T-helper 1 cell treated with Interleukin-12 subunit alpha and Interleukin-12 subunit beta and Interleukin-4 antibody, amounts not matched to agents 30 μg/mL and 1 μg/mL, for 36 hours (primary cell): Measurements from ENCODE around the gene CAMTA1.

Source experiments
- H3K27ac Mint-ChIP-seq: one replicate; pipeline ENCODE4 v1.8.0; 2021; ENCODE audit warnings: mild to moderate bottlenecking, mixed read lengths
- H3K27me3 Mint-ChIP-seq: one replicate; pipeline ENCODE4 v1.8.0; 2021; ENCODE audit warnings: low read depth, mixed read lengths
- H3K36me3 Mint-ChIP-seq: one replicate; pipeline ENCODE4 v1.8.0; 2021; ENCODE audit warnings: low read depth, mixed read lengths
- H3K4me1 Mint-ChIP-seq: one replicate; pipeline ENCODE4 v1.8.0; 2021; ENCODE audit warnings: low read depth, mixed read lengths
- H3K4me3 Mint-ChIP-seq: one replicate; pipeline ENCODE4 v1.8.0; 2021; ENCODE audit warnings: mild to moderate bottlenecking, moderate library complexity, mixed read lengths
- H3K9me3 Mint-ChIP-seq: one replicate; pipeline ENCODE4 v1.8.0; 2021; ENCODE audit warnings: mixed read lengths

Gene CAMTA1

GRCh38 chr1:7528386-7529198, 743.3 kb downstream of the CAMTA1 start:
- H3K9me3 Mint-ChIP-seq = no peaks in the 10 kb centered on the region
- H3K4me3 Mint-ChIP-seq = no peak overlapping the region
- no peaks in the 10 kb centered on the region for H3K27me3 Mint-ChIP-seq
- no peaks in the 10 kb centered on the region for H3K4me1 Mint-ChIP-seq
- no peak overlapping the region for H3K27ac Mint-ChIP-seq
- no peaks in the 10 kb centered on the region for H3K36me3 Mint-ChIP-seq

DNA sequence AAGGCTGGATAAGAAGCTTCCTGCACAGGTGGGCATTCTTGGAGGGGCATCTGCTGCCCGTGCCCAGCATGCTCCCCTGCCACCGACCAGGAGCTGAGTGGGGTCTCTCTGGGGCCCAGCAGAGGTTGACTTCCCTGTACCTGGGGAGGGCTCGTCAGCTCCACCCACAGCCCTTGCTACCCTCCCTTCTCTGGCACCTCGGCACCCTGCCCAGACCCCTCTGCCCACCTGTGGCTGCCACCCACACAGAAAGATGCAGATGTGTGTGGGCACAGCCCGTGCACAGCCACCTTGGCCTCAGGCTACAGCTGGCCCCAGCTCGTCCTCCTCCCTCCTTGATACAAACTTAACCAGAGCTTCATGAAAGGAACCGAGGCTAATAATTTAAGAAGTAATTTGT, 744.7 kb downstream of the CAMTA1 start:
- Mint-ChIP-seq H3K4me3 (no peak overlapping the region), H3K27me3 (no peaks in the 10 kb centered on the region), H3K4me1 (no peaks in the 10 kb centered on the region), H3K27ac (no peak overlapping the region), H3K9me3 (no peaks in the 10 kb centered on the region), H3K36me3 (no peaks in the 10 kb centered on the region)

GRCh38 chr1:7531562-7532340, 746.5 kb downstream of the CAMTA1 start:
- no peak overlapping the region for H3K4me3 Mint-ChIP-seq
- H3K4me1 Mint-ChIP-seq = no peaks in the 10 kb centered on the region
- no peaks in the 10 kb centered on the region for H3K36me3 Mint-ChIP-seq

GRCh38 chr1:7533006-7533405, 747.8 kb downstream of the CAMTA1 start:
- Mint-ChIP-seq H3K4me1 (no peaks in the 10 kb centered on the region), H3K4me3 (no peak overlapping the region), H3K27me3 (no peaks in the 10 kb centered on the region), H3K36me3 (no peaks in the 10 kb centered on the region), H3K9me3 (no peaks in the 10 kb centered on the region), H3K27ac (no peak overlapping the region)

More at GRCh38 chr1:7531562-7532340, 746.5 kb downstream of the CAMTA1 start:
- Mint-ChIP-seq H3K27me3 (no peaks in the 10 kb centered on the region), H3K9me3 (no peaks in the 10 kb centered on the region), H3K27ac (no peak overlapping the region)

DNA sequence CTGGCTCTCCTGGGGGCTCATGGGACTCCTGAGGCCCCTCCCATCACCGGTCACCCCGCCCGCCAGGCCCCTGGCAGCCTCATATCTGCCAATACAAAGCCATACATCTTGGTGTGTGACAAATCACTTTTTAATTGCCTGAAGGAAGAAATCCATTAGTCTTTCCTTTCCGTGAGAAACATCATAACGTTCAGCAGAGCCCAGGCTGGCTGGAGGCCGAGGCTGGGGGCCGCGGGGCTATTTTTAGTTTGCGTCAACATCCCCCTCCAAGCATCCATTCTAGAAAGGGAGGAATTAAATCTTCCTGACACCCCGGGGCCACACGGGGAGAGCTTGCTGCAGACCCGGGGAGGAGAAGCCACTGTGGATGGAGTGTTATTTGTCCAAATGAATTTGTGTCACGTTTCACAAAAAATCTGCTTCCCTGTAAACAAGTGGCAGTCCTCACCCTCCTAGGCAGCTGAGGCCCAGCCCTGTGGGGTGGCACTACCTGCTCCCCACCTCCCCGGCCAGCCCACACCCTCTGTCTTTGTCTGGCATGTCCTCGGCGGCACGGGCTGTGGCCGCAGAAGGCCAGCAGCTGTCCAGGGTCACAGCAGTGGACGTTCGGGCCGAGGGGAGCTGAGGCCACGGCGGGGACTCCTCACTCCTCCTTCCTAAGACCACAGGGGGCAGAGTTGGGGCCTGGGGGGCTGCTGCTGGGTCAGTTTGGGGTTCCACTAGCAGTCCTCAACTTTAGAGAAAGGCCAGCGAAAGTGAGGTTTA, 749.0 kb downstream of the CAMTA1 start:
- no peaks in the 10 kb centered on the region for H3K9me3 Mint-ChIP-seq
- H3K36me3 Mint-ChIP-seq = no peaks in the 10 kb centered on the region
- H3K4me1 Mint-ChIP-seq = no peaks in the 10 kb centered on the region
- no peak overlapping the region for H3K27ac Mint-ChIP-seq
- H3K27me3 Mint-ChIP-seq = no peaks in the 10 kb centered on the region
- H3K4me3 Mint-ChIP-seq = no peak overlapping the region

DNA sequence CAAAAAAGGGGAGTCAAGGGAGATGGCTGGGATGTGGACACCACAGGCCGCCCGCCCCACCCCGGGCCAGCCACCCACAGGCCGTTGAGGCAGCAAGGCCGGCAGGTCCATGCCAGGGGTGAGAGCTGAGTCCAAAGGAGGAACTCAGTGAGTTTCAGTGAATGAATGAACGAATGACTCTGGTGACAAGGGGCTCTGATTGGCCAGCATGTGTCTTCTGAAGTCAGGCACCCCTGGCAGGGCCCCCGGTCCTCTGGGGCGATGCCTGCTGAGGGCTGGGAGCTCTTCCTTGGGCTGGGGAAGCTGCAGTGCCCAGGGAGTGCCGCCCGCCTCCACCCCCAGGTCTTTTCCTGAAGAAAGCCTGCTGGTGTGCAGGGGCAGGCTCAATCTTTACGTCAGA, 749.8 kb downstream of the CAMTA1 start:
- H3K4me1 Mint-ChIP-seq = no peaks in the 10 kb centered on the region
- H3K27ac Mint-ChIP-seq = no peak overlapping the region

GRCh38 chr1:7535934-7536878, 751.0 kb downstream of the CAMTA1 start:
- H3K4me3 Mint-ChIP-seq = no peak overlapping the region
- no peak overlapping the region for H3K27ac Mint-ChIP-seq
- no peaks in the 10 kb centered on the region for H3K36me3 Mint-ChIP-seq
- H3K27me3 Mint-ChIP-seq = no peaks in the 10 kb centered on the region
- H3K4me1 Mint-ChIP-seq = no peaks in the 10 kb centered on the region
- H3K9me3 Mint-ChIP-seq = no peaks in the 10 kb centered on the region

More for the DNA sequence above, 749.8 kb downstream of the CAMTA1 start:
- Mint-ChIP-seq H3K4me3 (no peak overlapping the region), H3K9me3 (no peaks in the 10 kb centered on the region), H3K36me3 (no peaks in the 10 kb centered on the region), H3K27me3 (no peaks in the 10 kb centered on the region)

- Mint-ChIP-seq H3K4me3 (no peak overlapping the region), H3K4me1 (no peaks in the 10 kb centered on the region), H3K27me3 (no peaks in the 10 kb centered on the region), H3K9me3 (no peaks in the 10 kb centered on the region), H3K27ac (no peak overlapping the region), H3K36me3 (no peaks in the 10 kb centered on the region)
Measured at GRCh38 chr1:7536891-7537591, 751.8 kb downstream of the CAMTA1 start.

- Mint-ChIP-seq H3K4me3 (no peak overlapping the region), H3K36me3 (no peaks in the 10 kb centered on the region), H3K27me3 (no peaks in the 10 kb centered on the region)
Measured at GRCh38 chr1:7538033-7538432, 752.8 kb downstream of the CAMTA1 start.

GRCh38 chr1:7538849-7539768, 753.9 kb downstream of the CAMTA1 start:
- H3K4me3 Mint-ChIP-seq = no peak overlapping the region
- no peaks in the 10 kb centered on the region for H3K27me3 Mint-ChIP-seq
- H3K36me3 Mint-ChIP-seq = no peaks in the 10 kb centered on the region
- H3K4me1 Mint-ChIP-seq = no peaks in the 10 kb centered on the region
- H3K27ac Mint-ChIP-seq = no peak overlapping the region
- no peaks in the 10 kb centered on the region for H3K9me3 Mint-ChIP-seq

More at GRCh38 chr1:7538033-7538432, 752.8 kb downstream of the CAMTA1 start:
- Mint-ChIP-seq H3K4me1 (no peaks in the 10 kb centered on the region), H3K9me3 (no peaks in the 10 kb centered on the region), H3K27ac (no peak overlapping the region)

GRCh38 chr1:7539769-7540175, 754.5 kb downstream of the CAMTA1 start:
- H3K36me3 Mint-ChIP-seq = no peaks in the 10 kb centered on the region
- H3K4me3 Mint-ChIP-seq = no peak overlapping the region
- H3K27me3 Mint-ChIP-seq = peaks cover 3% of the 10 kb centered on the region
- no peaks in the 10 kb centered on the region for H3K9me3 Mint-ChIP-seq
- no peak overlapping the region for H3K27ac Mint-ChIP-seq
- no peaks in the 10 kb centered on the region for H3K4me1 Mint-ChIP-seq

DNA sequence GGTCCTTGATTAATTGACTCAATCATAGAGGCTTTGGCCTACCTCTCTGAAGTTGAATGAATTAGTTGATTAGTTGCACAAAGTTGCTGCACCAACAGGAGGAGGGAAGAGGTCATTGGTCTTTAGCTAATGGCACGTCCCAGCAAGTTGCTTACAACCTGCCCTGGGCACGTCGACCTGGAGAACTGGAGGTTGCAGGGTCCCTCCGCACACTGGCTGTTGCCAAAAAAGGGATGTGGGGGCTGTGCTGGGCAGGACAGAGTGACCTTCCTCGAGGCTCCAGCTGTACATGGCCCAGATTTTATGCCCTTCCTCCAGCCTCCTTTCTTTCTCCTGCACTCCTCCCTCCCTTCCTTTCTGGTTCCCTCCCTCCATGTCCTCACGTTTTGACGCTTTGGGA, 755.6 kb downstream of the CAMTA1 start:
- H3K36me3 Mint-ChIP-seq = no peaks in the 10 kb centered on the region
- H3K4me3 Mint-ChIP-seq = no peak overlapping the region
- no peaks in the 10 kb centered on the region for H3K9me3 Mint-ChIP-seq
- H3K4me1 Mint-ChIP-seq = no peaks in the 10 kb centered on the region
- H3K27me3 Mint-ChIP-seq = peaks cover 7% of the 10 kb centered on the region
- no peak overlapping the region for H3K27ac Mint-ChIP-seq
